HepG2 (cell line): ENCODE data around the gene ANAPC16. TPM values are rescaled to one million over a fixed set of nuclear protein-coding genes. Genes with fewer than 3 reads are reported as not detected.

Source experiments
- ATAD3A ChIP-seq: sonication (generic); formaldehyde crosslinking; IDR thresholded peaks from 2 replicates; pipeline ENCODE4 v1.4.0; 2020; ENCODE audit warnings: missing genetic modification reagents
- CENPT ChIP-seq: sonication (generic); formaldehyde crosslinking; IDR thresholded peaks from 2 replicates; pipeline ENCODE4 v1.8.0; 2022; ENCODE audit warnings: low read depth, mild to moderate bottlenecking, moderate library complexity, missing genetic modification reagents
- ELF3 ChIP-seq: IDR thresholded peaks from 2 replicates; pipeline ENCODE4 v1.6.1; 2016; ENCODE audit warnings: missing genetic modification reagents, missing compliant biosample characterization
- ELF4 ChIP-seq: sonication (generic); formaldehyde crosslinking; IDR thresholded peaks from 2 replicates; pipeline ENCODE4 v1.5.0; 2020; ENCODE audit warnings: missing genetic modification reagents, mild to moderate bottlenecking, moderate library complexity, borderline replicate concordance
- IKZF4 ChIP-seq: sonication (generic); formaldehyde crosslinking; IDR thresholded peaks from 2 replicates; pipeline ENCODE4 v1.5.1; 2020; ENCODE audit warnings: borderline replicate concordance, mild to moderate bottlenecking, low read depth, missing genetic modification reagents; ENCODE audit errors: not compliant biosample characterization
- KAT8 ChIP-seq: IDR thresholded peaks from 2 replicates; pipeline ENCODE4 v1.6.1; 2016; ENCODE audit warnings: missing genetic modification reagents, missing compliant biosample characterization
- NAIF1 ChIP-seq: sonication (generic); formaldehyde crosslinking; IDR thresholded peaks from 2 replicates; pipeline ENCODE4 v1.5.0; 2020; ENCODE audit warnings: mild to moderate bottlenecking, missing genetic modification reagents, borderline replicate concordance
- NCOA2 ChIP-seq: sonication (generic); formaldehyde crosslinking; IDR thresholded peaks from 2 replicates; pipeline ENCODE4 v1.8.0; 2022; ENCODE audit warnings: inconsistent platforms
- NFE2 ChIP-seq: sonication (generic); formaldehyde crosslinking; IDR thresholded peaks from 2 replicates; pipeline ENCODE4 v1.4.0; 2020; ENCODE audit warnings: missing genetic modification reagents
- RARA ChIP-seq: IDR thresholded peaks from 2 replicates; pipeline ENCODE4 v1.6.1; 2016; ENCODE audit warnings: missing genetic modification reagents, missing compliant biosample characterization
- RFXANK ChIP-seq: IDR thresholded peaks from 2 replicates; pipeline ENCODE4 v1.6.1; 2016
- SNRNP70 ChIP-seq: fragments of 200-400 bp; formaldehyde crosslinking; IDR thresholded peaks from 2 replicates; pipeline ENCODE4 v1.6.1; 2017; ENCODE audit warnings: mild to moderate bottlenecking, low read depth, low read length, moderate library complexity
- TAF15 ChIP-seq: fragments of 200-400 bp; formaldehyde crosslinking; IDR thresholded peaks from one replicate; pipeline ENCODE4 v1.6.1; 2018; ENCODE audit warnings: mild to moderate bottlenecking, low read depth, low read length; ENCODE audit not compliant: poor library complexity, severe bottlenecking
- ZBTB38 ChIP-seq: sonication (generic); formaldehyde crosslinking; IDR thresholded peaks from 2 replicates; pipeline ENCODE4 v1.5.1; 2020; ENCODE audit warnings: mild to moderate bottlenecking, missing genetic modification reagents
- ZFP36L2 ChIP-seq: sonication (generic); formaldehyde crosslinking; IDR thresholded peaks from 2 replicates; pipeline ENCODE4 v1.4.0; 2020; ENCODE audit warnings: missing genetic modification reagents
- ZNF263 ChIP-seq: sonication (generic); formaldehyde crosslinking; IDR thresholded peaks from 2 replicates; pipeline ENCODE4 v1.4.0; 2020; ENCODE audit warnings: missing genetic modification reagents
- ZNF33A ChIP-seq: sonication (generic); formaldehyde crosslinking; IDR thresholded peaks from 2 replicates; pipeline ENCODE4 v1.5.1; 2020; ENCODE audit warnings: missing genetic modification reagents, mild to moderate bottlenecking, moderate library complexity, borderline replicate concordance
- ZNF343 ChIP-seq: sonication (generic); formaldehyde crosslinking; IDR thresholded peaks from 2 replicates; pipeline ENCODE4 v1.4.0; 2020; ENCODE audit warnings: mild to moderate bottlenecking, missing genetic modification reagents
- ZNF501 ChIP-seq: sonication (generic); formaldehyde crosslinking; IDR thresholded peaks from 2 replicates; pipeline ENCODE4 v1.5.1; 2020; ENCODE audit warnings: mild to moderate bottlenecking, moderate library complexity, missing genetic modification reagents
- ZNF567 ChIP-seq: sonication (generic); formaldehyde crosslinking; IDR thresholded peaks from 2 replicates; pipeline ENCODE4 v1.8.1; 2023; ENCODE audit warnings: mild to moderate bottlenecking, missing genetic modification reagents, borderline replicate concordance
- polyA plus RNA-seq, 8 experiments: library from polyadenylated mRNA; depleted of rRNA in 3 of 8; stranded (reverse) in 7 of 8; unstranded in 1 of 8; fragments of >200 nt; fragmentation: Illumina TruSeq in 4 of 8; extraction: Trizol in 4 of 8; gene quantifications; 2 replicates each; pipeline versions ENCODE4 v1.2.1 to v1.2.3, GENCODE V29; 2011 to 2016; ENCODE audit warnings: low read depth in 4 of 8, missing spikeins in 1 of 8, mixed read lengths in 1 of 8; ENCODE audit not compliant: insufficient read depth in 1 of 8
- total RNA-seq, 5 experiments: library from RNA; depleted of rRNA; stranded (reverse); fragments of >200 nt; fragmentation: Illumina TruSeq; extraction: Trizol; gene quantifications; 2 replicates each; pipeline ENCODE4 v1.2.3, GENCODE V29; 2016; ENCODE audit warnings: low read depth in 1 of 5
- TF ChIP-seq, protein P1 (sequence below): sonication (generic); formaldehyde crosslinking; IDR thresholded peaks from 2 replicates; pipeline ENCODE4 v1.5.0; 2020; ENCODE audit warnings: missing genetic modification reagents
- TF ChIP-seq, protein P2 (sequence below), 2 experiments: fragments of 450-650 bp in 1 of 2; sonication (generic) in 1 of 2; formaldehyde crosslinking; IDR thresholded peaks; 2 replicates each; pipeline versions ENCODE4 v1.5.0 to v1.8.0; 2020 to 2022; ENCODE audit warnings: mild to moderate bottlenecking in 1 of 2, missing genetic modification reagents in 1 of 2
- TF ChIP-seq, protein P3 (sequence below): sonication (generic); formaldehyde crosslinking; conservative IDR thresholded peaks from 2 replicates; pipeline ENCODE4 v1.4.0; 2020; ENCODE audit warnings: missing genetic modification reagents
- TF ChIP-seq, protein P4 (sequence below): sonication (generic); formaldehyde crosslinking; IDR thresholded peaks from 2 replicates; pipeline ENCODE4 v1.4.0; 2020; ENCODE audit warnings: missing genetic modification reagents

ANAPC16 gene
- total and polyA plus RNA-seq, 2 of the 13 experiments (the other 11 are each of a cell fraction or from before 2014, with no cell fraction given): 74.8 to 89.4 TPM

DNA sequence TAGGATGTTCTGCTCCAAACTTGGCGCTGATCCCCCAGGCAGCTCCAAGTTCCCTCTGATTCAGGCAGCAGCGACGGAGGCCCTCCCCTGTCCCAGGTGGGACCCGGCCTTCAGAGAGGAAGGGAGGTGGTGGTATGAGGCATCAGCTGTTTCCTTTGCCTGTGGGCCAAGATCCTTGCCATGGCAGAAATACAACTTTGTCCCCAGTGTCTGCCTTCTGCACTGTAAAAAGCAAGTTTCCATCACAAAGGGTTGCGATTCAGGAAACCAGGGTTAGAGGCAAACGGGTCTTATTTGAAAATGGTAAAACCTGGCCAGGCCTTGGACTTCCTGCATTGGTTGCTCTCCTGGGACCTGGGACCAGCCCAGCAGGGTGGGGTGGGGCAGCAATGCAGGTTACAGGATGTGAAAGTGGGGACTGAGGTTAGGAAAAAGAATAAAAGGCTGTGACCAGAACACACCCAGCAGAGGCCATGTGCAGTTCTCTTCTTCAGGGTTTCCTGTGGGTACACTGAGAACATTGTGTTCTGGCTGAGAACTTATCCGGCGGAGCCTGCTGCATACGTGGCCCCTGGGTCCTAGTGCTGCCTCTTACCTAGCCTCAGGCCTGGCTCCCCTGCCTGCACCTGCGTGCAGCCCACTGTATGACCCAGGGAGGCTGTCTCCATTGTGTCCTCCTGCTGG, 32.8 kb downstream of the ANAPC16 start (continued):
- TF ChIP-seq NAIF1 (no peak), ELF4 (CRISPR knock-in tag) (no peak), TAF15 (no peak), NCOA2 (CRISPR knock-in tag) (0 out of 2 replicates have a peak, but pooled peaks have one; percentile 27), NFE2 (CRISPR knock-in tag) (no peak), ZNF567 (peak; percentile 31; the same call in 1 of the 2 replicates), ELF3 (CRISPR knock-in tag) (peak; percentile 14), ZNF501 (CRISPR knock-in tag) (peak; percentile 73), RFXANK (CRISPR knock-in tag) (no peak), CENPT (CRISPR knock-in tag) (no peak), ZNF33A (CRISPR knock-in tag) (no peak), ZNF343 (CRISPR knock-in tag) (no peak), SNRNP70 (no peak), KAT8 (CRISPR knock-in tag) (peak; percentile 57; the same call in 1 of the 2 replicates), IKZF4 (CRISPR knock-in tag) (no peak), ZNF263 (CRISPR knock-in tag) (peak; percentile 40; the same call in 1 of the 2 replicates), ATAD3A (no peak), ZBTB38 (CRISPR knock-in tag) (peak; percentile 74), ZFP36L2 (CRISPR knock-in tag) (0 out of 2 replicates have a peak, but pooled peaks have one; percentile 35), RARA (CRISPR knock-in tag) (peak; percentile 14; the same call in 1 of the 2 replicates)
- TF ChIP-seq, protein P1, sequence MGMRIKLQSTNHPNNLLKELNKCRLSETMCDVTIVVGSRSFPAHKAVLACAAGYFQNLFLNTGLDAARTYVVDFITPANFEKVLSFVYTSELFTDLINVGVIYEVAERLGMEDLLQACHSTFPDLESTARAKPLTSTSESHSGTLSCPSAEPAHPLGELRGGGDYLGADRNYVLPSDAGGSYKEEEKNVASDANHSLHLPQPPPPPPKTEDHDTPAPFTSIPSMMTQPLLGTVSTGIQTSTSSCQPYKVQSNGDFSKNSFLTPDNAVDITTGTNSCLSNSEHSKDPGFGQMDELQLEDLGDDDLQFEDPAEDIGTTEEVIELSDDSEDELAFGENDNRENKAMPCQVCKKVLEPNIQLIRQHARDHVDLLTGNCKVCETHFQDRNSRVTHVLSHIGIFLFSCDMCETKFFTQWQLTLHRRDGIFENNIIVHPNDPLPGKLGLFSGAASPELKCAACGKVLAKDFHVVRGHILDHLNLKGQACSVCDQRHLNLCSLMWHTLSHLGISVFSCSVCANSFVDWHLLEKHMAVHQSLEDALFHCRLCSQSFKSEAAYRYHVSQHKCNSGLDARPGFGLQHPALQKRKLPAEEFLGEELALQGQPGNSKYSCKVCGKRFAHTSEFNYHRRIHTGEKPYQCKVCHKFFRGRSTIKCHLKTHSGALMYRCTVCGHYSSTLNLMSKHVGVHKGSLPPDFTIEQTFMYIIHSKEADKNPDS (CRISPR knock-in tag): no peak
- TF ChIP-seq, protein P2, sequence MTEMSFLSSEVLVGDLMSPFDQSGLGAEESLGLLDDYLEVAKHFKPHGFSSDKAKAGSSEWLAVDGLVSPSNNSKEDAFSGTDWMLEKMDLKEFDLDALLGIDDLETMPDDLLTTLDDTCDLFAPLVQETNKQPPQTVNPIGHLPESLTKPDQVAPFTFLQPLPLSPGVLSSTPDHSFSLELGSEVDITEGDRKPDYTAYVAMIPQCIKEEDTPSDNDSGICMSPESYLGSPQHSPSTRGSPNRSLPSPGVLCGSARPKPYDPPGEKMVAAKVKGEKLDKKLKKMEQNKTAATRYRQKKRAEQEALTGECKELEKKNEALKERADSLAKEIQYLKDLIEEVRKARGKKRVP (CRISPR knock-in tag; IDR thresholded peaks at IDR 0.05): no peak; a peak in 1 of 4 replicates
- TF ChIP-seq, protein P3, sequence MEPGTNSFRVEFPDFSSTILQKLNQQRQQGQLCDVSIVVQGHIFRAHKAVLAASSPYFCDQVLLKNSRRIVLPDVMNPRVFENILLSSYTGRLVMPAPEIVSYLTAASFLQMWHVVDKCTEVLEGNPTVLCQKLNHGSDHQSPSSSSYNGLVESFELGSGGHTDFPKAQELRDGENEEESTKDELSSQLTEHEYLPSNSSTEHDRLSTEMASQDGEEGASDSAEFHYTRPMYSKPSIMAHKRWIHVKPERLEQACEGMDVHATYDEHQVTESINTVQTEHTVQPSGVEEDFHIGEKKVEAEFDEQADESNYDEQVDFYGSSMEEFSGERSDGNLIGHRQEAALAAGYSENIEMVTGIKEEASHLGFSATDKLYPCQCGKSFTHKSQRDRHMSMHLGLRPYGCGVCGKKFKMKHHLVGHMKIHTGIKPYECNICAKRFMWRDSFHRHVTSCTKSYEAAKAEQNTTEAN (CRISPR knock-in tag): no peak
- TF ChIP-seq, protein P4, sequence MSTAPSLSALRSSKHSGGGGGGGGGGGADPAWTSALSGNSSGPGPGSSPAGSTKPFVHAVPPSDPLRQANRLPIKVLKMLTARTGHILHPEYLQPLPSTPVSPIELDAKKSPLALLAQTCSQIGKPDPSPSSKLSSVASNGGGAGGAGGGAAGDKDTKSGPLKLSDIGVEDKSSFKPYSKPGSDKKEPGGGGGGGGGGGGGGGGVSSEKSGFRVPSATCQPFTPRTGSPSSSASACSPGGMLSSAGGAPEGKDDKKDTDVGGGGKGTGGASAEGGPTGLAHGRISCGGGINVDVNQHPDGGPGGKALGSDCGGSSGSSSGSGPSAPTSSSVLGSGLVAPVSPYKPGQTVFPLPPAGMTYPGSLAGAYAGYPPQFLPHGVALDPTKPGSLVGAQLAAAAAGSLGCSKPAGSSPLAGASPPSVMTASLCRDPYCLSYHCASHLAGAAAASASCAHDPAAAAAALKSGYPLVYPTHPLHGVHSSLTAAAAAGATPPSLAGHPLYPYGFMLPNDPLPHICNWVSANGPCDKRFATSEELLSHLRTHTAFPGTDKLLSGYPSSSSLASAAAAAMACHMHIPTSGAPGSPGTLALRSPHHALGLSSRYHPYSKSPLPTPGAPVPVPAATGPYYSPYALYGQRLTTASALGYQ (CRISPR knock-in tag): no peak
